A549 (cell line): ENCODE measurements around the gene FDXACB1.

Source experiments
- BHLHE40 ChIP-seq: IDR thresholded peaks from 2 replicates; pipeline ENCODE4 v1.6.1; 2012; ENCODE audit warnings: low read depth, low read length, inconsistent platforms
- NPAS2 ChIP-seq: fragments of 250-450 bp; sonication (Bioruptor Pico); IDR thresholded peaks from 2 replicates; pipeline ENCODE4 v1.8.0; 2022; ENCODE audit warnings: mild to moderate bottlenecking, moderate library complexity, borderline replicate concordance
- POLR2A ChIP-seq: IDR thresholded peaks from 2 replicates; pipeline ENCODE4 v1.6.1; 2012; ENCODE audit warnings: mild to moderate bottlenecking, low read length
- TF ChIP-seq, protein P1 (sequence below): fragments of >200 bp; sonication (Bioruptor Twin); formaldehyde crosslinking; IDR thresholded peaks from 3 replicates; pipeline ENCODE4 v1.5.1; 2016
- TF ChIP-seq, protein P2 (sequence below): fragments of 450-650 bp; IDR thresholded peaks from 2 replicates; pipeline ENCODE4 v1.6.1; 2014; ENCODE audit warnings: antibody characterized with exemption

DNA sequence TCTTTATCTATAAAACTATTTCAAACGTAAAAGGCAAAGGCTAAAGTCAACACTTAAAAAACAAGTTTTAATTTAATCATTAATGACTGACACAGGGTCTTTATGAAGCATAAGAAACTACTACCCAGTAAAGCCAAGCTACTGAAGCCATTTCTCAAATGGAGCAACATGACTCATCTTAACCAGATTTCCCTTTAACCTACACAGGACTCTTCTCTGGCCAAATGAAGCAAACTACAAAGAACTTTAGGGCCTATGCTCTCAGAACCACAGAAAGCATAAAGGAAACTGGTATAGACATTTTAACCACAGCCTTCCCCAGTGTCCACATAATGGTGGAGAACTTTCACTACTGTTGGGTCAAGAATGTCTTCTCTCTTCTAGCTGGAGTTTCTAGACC, 42.2 kb downstream of the FDXACB1 start:
- no peak for TF ChIP-seq NPAS2 (CRISPR knock-in tag)
- TF ChIP-seq POLR2A = no peak
- TF ChIP-seq, protein P1, sequence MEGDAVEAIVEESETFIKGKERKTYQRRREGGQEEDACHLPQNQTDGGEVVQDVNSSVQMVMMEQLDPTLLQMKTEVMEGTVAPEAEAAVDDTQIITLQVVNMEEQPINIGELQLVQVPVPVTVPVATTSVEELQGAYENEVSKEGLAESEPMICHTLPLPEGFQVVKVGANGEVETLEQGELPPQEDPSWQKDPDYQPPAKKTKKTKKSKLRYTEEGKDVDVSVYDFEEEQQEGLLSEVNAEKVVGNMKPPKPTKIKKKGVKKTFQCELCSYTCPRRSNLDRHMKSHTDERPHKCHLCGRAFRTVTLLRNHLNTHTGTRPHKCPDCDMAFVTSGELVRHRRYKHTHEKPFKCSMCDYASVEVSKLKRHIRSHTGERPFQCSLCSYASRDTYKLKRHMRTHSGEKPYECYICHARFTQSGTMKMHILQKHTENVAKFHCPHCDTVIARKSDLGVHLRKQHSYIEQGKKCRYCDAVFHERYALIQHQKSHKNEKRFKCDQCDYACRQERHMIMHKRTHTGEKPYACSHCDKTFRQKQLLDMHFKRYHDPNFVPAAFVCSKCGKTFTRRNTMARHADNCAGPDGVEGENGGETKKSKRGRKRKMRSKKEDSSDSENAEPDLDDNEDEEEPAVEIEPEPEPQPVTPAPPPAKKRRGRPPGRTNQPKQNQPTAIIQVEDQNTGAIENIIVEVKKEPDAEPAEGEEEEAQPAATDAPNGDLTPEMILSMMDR = no peak
- TF ChIP-seq BHLHE40 = no peak
- TF ChIP-seq, protein P2, sequence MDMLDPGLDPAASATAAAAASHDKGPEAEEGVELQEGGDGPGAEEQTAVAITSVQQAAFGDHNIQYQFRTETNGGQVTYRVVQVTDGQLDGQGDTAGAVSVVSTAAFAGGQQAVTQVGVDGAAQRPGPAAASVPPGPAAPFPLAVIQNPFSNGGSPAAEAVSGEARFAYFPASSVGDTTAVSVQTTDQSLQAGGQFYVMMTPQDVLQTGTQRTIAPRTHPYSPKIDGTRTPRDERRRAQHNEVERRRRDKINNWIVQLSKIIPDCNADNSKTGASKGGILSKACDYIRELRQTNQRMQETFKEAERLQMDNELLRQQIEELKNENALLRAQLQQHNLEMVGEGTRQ = no peak
